CD4-positive, CD25-positive, alpha-beta regulatory T cell (primary cell): ENCODE results near the gene MANEA. TPM values are rescaled to one million over a fixed set of nuclear protein-coding genes. Genes with fewer than 3 reads are reported as not detected.
"Not testable (repeated sequence)": the region's sequence is repeated elsewhere in the genome, so short reads cannot be mapped to it uniquely, and the experiment has no call there.

ENCODE experiments used
- ATAC-seq, 2 donors: fragments of 150-1000 bp; cut with Tn5 transposase; one replicate each; pipeline ENCODE4 v1.10.0; 2021; ENCODE audit warnings: low read depth in 2 of 2, moderate number of reproducible peaks in 2 of 2, moderate library complexity in 1 of 2
- DNase-seq, 3 donors: peaks; one replicate each; pipeline versions ENCODE4 v3.0.0 to v3.0.0-alpha.2; 2012 to 2022; ENCODE audit warnings: mixed read lengths in 1 of 3
- H3K27ac ChIP-seq: one replicate; pipeline ENCODE4 v1.7.0; 2013; ENCODE audit warnings: mild to moderate bottlenecking, low read length; ENCODE audit not compliant: insufficient read depth, poor library complexity, severe bottlenecking
- H3K27me3 ChIP-seq: one replicate; pipeline ENCODE4 v1.7.0; 2013; ENCODE audit warnings: low read length; ENCODE audit not compliant: control insufficient read depth, insufficient read depth
- H3K36me3 ChIP-seq: one replicate; pipeline ENCODE4 v1.7.0; 2013; ENCODE audit warnings: mild to moderate bottlenecking, low read length, moderate library complexity; ENCODE audit not compliant: control insufficient read depth, insufficient read depth
- H3K4me1 ChIP-seq: 2 replicates; pipeline ENCODE4 v1.7.0; 2013; ENCODE audit warnings: mild to moderate bottlenecking, low read length; ENCODE audit not compliant: insufficient read depth, control insufficient read depth, poor library complexity, severe bottlenecking
- H3K4me3 ChIP-seq: one replicate; pipeline ENCODE4 v1.7.0; 2013; ENCODE audit warnings: low read depth, mild to moderate bottlenecking, low read length, moderate library complexity
- H3K9me3 ChIP-seq, 2 experiments: 1 replicate in 1 of 2; 2 replicates in 1 of 2; pipeline ENCODE4 v1.7.0; 2013; ENCODE audit warnings: low read length in 2 of 2, mild to moderate bottlenecking in 1 of 2, moderate library complexity in 1 of 2; ENCODE audit not compliant: control insufficient read depth in 2 of 2
- H3K27ac Mint-ChIP-seq, 3 donors: one replicate each; pipeline ENCODE4 v1.8.0; 2020 to 2022; ENCODE audit warnings: mild to moderate bottlenecking in 3 of 3, mixed read lengths in 3 of 3, moderate library complexity in 2 of 3
- H3K27me3 Mint-ChIP-seq: one replicate; pipeline ENCODE4 v1.8.0; 2022; ENCODE audit warnings: mild to moderate bottlenecking, mixed read lengths
- H3K36me3 Mint-ChIP-seq: one replicate; pipeline ENCODE4 v1.8.0; 2020; ENCODE audit warnings: mixed read lengths
- H3K4me1 Mint-ChIP-seq, 4 donors: one replicate each; pipeline ENCODE4 v1.8.0; 2020 to 2022; ENCODE audit warnings: mixed read lengths in 4 of 4, mild to moderate bottlenecking in 1 of 4
- H3K4me3 Mint-ChIP-seq, 4 donors: one replicate each; pipeline ENCODE4 v1.8.0; 2020 to 2022; ENCODE audit warnings: mild to moderate bottlenecking in 4 of 4, mixed read lengths in 4 of 4, moderate library complexity in 3 of 4
- H3K9me3 Mint-ChIP-seq, 7 donors: one replicate each; pipeline ENCODE4 v1.8.0; 2020 to 2022; ENCODE audit warnings: mixed read lengths in 7 of 7, mild to moderate bottlenecking in 3 of 7, moderate library complexity in 2 of 7
- polyA plus RNA-seq, 4 donors: library from polyadenylated mRNA; unstranded; fragments of 300-500 nt; fragmentation: Illumina TruSeq; gene quantifications; one replicate each; pipeline ENCODE4 v1.2.3, GENCODE V29; 2021
- total RNA-seq: library from RNA; stranded (reverse); gene quantifications from one replicate; pipeline ENCODE4 v1.2.3, GENCODE V29; 2022

Gene MANEA
- total and polyA plus RNA-seq, 5 donors from 2014 or later: 5.8 to 8.4 (median 7.4) TPM

- peaks cover 5% of the 10 kb centered on the region for H3K27me3 Mint-ChIP-seq
- Histone ChIP-seq H3K4me1 (no peaks in the 10 kb centered on the region), H3K36me3 (no peaks in the 10 kb centered on the region), H3K4me3 (no peak overlapping the region), H3K27me3 (peaks cover 4% of the 10 kb centered on the region), H3K27ac (no peak overlapping the region), H3K9me3 (no peaks in the 10 kb centered on the region)
- no peaks in the 10 kb centered on the region for H3K4me1 Mint-ChIP-seq
- no peak overlapping the region for H3K4me3 Mint-ChIP-seq
- H3K36me3 Mint-ChIP-seq: no peaks in the 10 kb centered on the region
- H3K9me3 Mint-ChIP-seq: peaks cover 0 to 2% (median 0%) of the 10 kb centered on the region in 7 donors
- no peak overlapping the region for H3K27ac Mint-ChIP-seq
- DNase-seq: no peak
- ATAC-seq: no peak
Measured at GRCh38 chr6:95546148-95546547, 31.2 kb upstream of the MANEA start.

DNA sequence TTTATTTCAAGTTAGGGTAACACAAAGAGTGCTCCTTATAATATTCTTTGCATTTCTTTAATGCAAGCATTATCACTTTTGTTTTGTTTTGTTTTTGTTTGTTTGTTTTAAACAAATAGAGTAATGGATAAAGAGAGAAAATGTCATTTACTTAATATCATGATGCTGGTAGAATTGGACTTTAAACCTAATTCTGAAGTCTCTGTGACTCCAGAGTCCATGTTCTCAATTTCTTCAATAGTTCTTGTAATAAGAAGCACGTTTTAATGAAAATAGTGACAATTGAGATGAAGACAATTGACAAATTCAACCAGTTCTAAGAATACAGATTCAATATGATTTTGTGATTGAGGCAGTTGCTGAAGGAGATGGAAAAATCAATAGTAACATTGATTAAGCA is 30.3 kb upstream of the MANEA start:
- Mint-ChIP-seq H3K9me3 (peaks cover 0 to 2% (median 0%) of the 10 kb centered on the region in 7 donors), H3K4me1 (no peaks in the 10 kb centered on the region), H3K36me3 (no peaks in the 10 kb centered on the region), H3K27me3 (peaks cover 5% of the 10 kb centered on the region), H3K27ac (no peak overlapping the region), H3K4me3 (no peak overlapping the region)
- no peaks in the 10 kb centered on the region for H3K36me3 ChIP-seq
- no peak overlapping the region for H3K4me3 ChIP-seq
- DNase-seq (no peak), ATAC-seq (no peak)
- peaks cover 7% of the 10 kb centered on the region for H3K27me3 ChIP-seq
- H3K27ac ChIP-seq: no peak overlapping the region
- no peaks in the 10 kb centered on the region for H3K4me1 ChIP-seq
- H3K9me3 ChIP-seq: no peaks in the 10 kb centered on the region

- peaks cover 0 to 5% (median 2%) of the 10 kb centered on the region in 7 donors for H3K9me3 Mint-ChIP-seq
- peaks cover 5% of the 10 kb centered on the region for H3K27me3 Mint-ChIP-seq
- no peak overlapping the region for H3K4me3 Mint-ChIP-seq
- H3K4me1 Mint-ChIP-seq: no peaks in the 10 kb centered on the region
- no peaks in the 10 kb centered on the region for H3K9me3 ChIP-seq
- H3K36me3 Mint-ChIP-seq: no peaks in the 10 kb centered on the region
- no peaks in the 10 kb centered on the region for H3K36me3 ChIP-seq
- ATAC-seq: no peak
- no peak overlapping the region for H3K4me3 ChIP-seq
- no peak overlapping the region for H3K27ac Mint-ChIP-seq
- H3K27me3 ChIP-seq: peaks cover 7% of the 10 kb centered on the region
- no peak for DNase-seq
- H3K27ac ChIP-seq: no peak overlapping the region
- H3K4me1 ChIP-seq: no peaks in the 10 kb centered on the region
Measured at GRCh38 chr6:95548188-95548786, 29.0 kb upstream of the MANEA start.

DNA sequence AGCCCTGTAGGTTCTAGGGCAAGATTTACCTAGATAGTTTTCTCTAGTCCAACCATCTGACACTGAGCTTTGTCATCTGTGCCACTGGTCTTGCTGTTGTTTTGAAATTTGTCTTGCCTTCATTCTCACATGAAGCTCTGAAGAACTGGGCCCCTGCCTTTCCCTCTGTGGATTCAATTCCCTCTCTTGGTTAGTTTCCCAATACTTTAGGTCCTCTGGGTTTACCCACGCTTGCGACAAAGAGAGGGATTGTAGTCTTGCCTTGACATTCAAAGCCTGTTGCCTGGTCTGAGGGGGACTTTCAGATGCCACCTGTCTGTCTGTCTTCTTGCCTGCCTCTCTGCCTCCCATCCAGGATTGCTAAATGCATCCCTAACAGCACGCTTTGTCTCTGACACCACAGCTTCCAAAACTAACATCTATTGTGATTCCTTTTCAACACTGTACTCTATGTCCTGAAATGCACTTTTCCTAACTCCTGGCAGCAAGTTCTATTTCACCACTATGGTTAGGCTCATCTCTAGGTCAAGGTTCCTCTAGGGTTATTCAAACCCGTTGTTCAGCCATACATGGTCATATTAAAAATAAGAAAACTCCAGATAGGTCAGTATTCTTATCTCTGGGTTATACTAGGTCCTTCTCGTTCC is 25.5 kb upstream of the MANEA start:
- H3K4me3 Mint-ChIP-seq: no peak overlapping the region
- peaks cover 13% of the 10 kb centered on the region for H3K36me3 Mint-ChIP-seq
- peaks cover 8% of the 10 kb centered on the region for H3K27me3 ChIP-seq
- no peak overlapping the region for H3K27ac ChIP-seq
- H3K4me1 Mint-ChIP-seq: peaks cover 0 to 4% (median 0%) of the 10 kb centered on the region in 4 donors
- peaks cover 3 to 28% (median 14%) of the 10 kb centered on the region in 7 donors for H3K9me3 Mint-ChIP-seq
- H3K4me3 ChIP-seq: no peak overlapping the region
- no peaks in the 10 kb centered on the region for H3K4me1 ChIP-seq
- ATAC-seq (no peak), DNase-seq (no peak)
- H3K9me3 ChIP-seq: peaks cover 4 to 6% of the 10 kb centered on the region in 2 experiments
- H3K27ac Mint-ChIP-seq: no peak overlapping the region
- peaks cover 5% of the 10 kb centered on the region for H3K27me3 Mint-ChIP-seq
- no peaks in the 10 kb centered on the region for H3K36me3 ChIP-seq

GRCh38 chr6:95553880-95554279 is 23.5 kb upstream of the MANEA start:
- Mint-ChIP-seq H3K27me3 (peaks cover 5% of the 10 kb centered on the region), H3K9me3 (peaks cover 3 to 29% (median 12%) of the 10 kb centered on the region in 7 donors), H3K4me3 (no peak overlapping the region), H3K36me3 (peaks cover 13% of the 10 kb centered on the region), H3K27ac (peak overlapping the region in 1 of 3 donors; percentile 30), H3K4me1 (peaks cover 0 to 4% (median 0%) of the 10 kb centered on the region in 4 donors)
- DNase-seq (no peak), ATAC-seq (no peak)
- H3K36me3 ChIP-seq: no peaks in the 10 kb centered on the region
- peaks cover 6% of the 10 kb centered on the region for H3K27me3 ChIP-seq
- peaks cover 4 to 6% of the 10 kb centered on the region in 2 experiments for H3K9me3 ChIP-seq
- H3K4me1 ChIP-seq: no peaks in the 10 kb centered on the region
- no peak overlapping the region for H3K27ac ChIP-seq
- no peak overlapping the region for H3K4me3 ChIP-seq

GRCh38 chr6:95560956-95561355 is 16.4 kb upstream of the MANEA start:
- H3K4me1 ChIP-seq, H3K27ac ChIP-seq, H3K27me3 ChIP-seq, ATAC-seq, H3K9me3 Mint-ChIP-seq, H3K27ac Mint-ChIP-seq, H3K4me3 ChIP-seq, H3K4me3 Mint-ChIP-seq, H3K36me3 ChIP-seq, H3K4me1 Mint-ChIP-seq, H3K27me3 Mint-ChIP-seq, DNase-seq, H3K9me3 ChIP-seq: not testable (repeated sequence)
- peaks cover 12% of the 10 kb centered on the region for H3K36me3 Mint-ChIP-seq

DNA sequence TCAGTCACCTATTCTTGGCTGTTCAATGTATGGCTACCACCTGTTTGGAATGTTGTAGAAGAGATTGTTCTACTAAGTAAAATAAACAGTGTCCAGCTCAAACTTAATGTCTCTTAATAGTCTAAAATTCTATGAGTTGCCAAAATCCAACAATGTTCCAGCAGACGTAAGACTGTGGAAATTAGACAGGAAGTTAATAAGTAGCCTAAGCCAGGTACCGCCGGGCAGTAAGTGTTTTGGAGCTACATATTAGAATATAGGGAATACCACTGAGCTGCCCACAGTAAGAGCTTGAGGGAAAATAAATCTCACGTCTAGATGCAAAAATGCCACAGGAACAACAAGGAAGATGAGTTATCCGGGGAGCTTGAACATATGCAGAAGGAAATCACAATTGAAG is 7.8 kb upstream of the MANEA start:
- peaks cover 31 to 46% (median 42%) of the 10 kb centered on the region in 4 donors for H3K4me1 Mint-ChIP-seq
- no peak overlapping the region for H3K4me3 Mint-ChIP-seq
- H3K27ac Mint-ChIP-seq: no peak overlapping the region
- no peaks in the 10 kb centered on the region for H3K36me3 Mint-ChIP-seq
- no peak for ATAC-seq
- no peak overlapping the region for H3K4me3 ChIP-seq
- no peaks in the 10 kb centered on the region for H3K27me3 Mint-ChIP-seq
- no peak overlapping the region for H3K27ac ChIP-seq
- no peaks in the 10 kb centered on the region for H3K27me3 ChIP-seq
- no peaks in the 10 kb centered on the region for H3K36me3 ChIP-seq
- no peaks in the 10 kb centered on the region for H3K9me3 ChIP-seq
- peaks cover 0 to 2% (median 0%) of the 10 kb centered on the region in 7 donors for H3K9me3 Mint-ChIP-seq
- DNase-seq: no peak
- H3K4me1 ChIP-seq: peaks cover 12% of the 10 kb centered on the region

DNA sequence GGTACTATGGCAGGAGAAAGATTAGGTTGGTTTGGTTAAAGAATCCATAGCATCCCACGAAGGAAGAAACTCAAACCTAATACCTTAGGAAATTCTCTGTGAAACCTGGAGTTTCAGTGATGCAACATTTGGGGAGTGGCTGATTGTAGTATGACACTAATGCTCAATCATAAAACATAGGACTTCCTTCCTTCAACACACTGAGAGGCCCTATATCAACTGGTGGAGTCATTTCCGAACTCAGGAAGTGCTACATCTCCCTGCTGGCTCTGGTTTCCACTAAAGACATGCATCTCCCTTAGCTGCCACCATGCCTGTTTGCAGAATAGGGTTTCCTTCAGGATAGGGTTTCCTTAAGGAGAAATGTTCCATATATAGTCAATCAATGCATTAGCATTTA is 5.2 kb upstream of the MANEA start:
- DNase-seq (peak in 1 of 3 donors; percentile 20), ATAC-seq (no peak)
- peaks cover 41 to 66% (median 59%) of the 10 kb centered on the region in 4 donors for H3K4me1 Mint-ChIP-seq
- no peak overlapping the region for H3K27ac ChIP-seq
- no peaks in the 10 kb centered on the region for H3K27me3 Mint-ChIP-seq
- no peaks in the 10 kb centered on the region for H3K36me3 Mint-ChIP-seq
- no peaks in the 10 kb centered on the region for H3K27me3 ChIP-seq
- peak overlapping the region; percentile 32 for H3K4me3 ChIP-seq
- peaks cover 30% of the 10 kb centered on the region for H3K4me1 ChIP-seq
- peak overlapping the region in 2 of 4 donors; percentile 47 to 66 for H3K4me3 Mint-ChIP-seq
- H3K27ac Mint-ChIP-seq: peak overlapping the region in 2 of 3 donors; percentile 16 to 60
- peaks cover 0 to under 1% (median 0%) of the 10 kb centered on the region in 7 donors for H3K9me3 Mint-ChIP-seq
- no peaks in the 10 kb centered on the region for H3K9me3 ChIP-seq
- no peaks in the 10 kb centered on the region for H3K36me3 ChIP-seq
